Measurements from ENCODE around the gene ZNF674. TPM values are rescaled to one million over a fixed set of nuclear protein-coding genes. Genes with fewer than 3 reads are reported as not detected.
A peak's percentile ranks its signal among the peaks of the same experiment; 100 is the strongest.
"Not testable (repeated sequence)": the region's sequence is repeated elsewhere in the genome, so short reads cannot be mapped to it uniquely, and the experiment has no call there.

The ZNF674 gene
- polyA plus RNA-seq, 2 of the 4 experiments (the other 2 are of a cell fraction) = 2.6 to 6.3 TPM

GRCh38 chrX:46461660-46462191, 83.5 kb downstream of the ZNF674 start:
- Histone ChIP-seq H3K4me1 (no peaks in the 10 kb centered on the region), H3K9me3 (no peaks in the 10 kb centered on the region), H3K4me3 (no peak overlapping the region), H3K4me2 (no peak overlapping the region), H3K27ac (no peak overlapping the region)
- DNase-seq (ENCODE audit: low read depth in 1 of 2, low spot score in 1 of 2) = no peak
- POLR2A ChIA-PET = no interaction called here
- CTCF ChIA-PET = no interaction called here
- no peak for TF ChIP-seq ATOH8 (CRISPR knock-in tag; IDR thresholded peaks at IDR 0.05; ENCODE audit: low read depth)
- TF ChIP-seq POLR2AphosphoS2 (conservative IDR thresholded peaks at IDR 0.05; ENCODE audit: low read length) = no peak
- no peak for TF ChIP-seq SMC3 (IDR thresholded peaks at IDR 0.05)
- TF ChIP-seq PHF8 (IDR thresholded peaks at IDR 0.05; ENCODE audit: borderline replicate concordance, low read depth) = no peak
- no peak for TF ChIP-seq HOXB13 (CRISPR knock-in tag; IDR thresholded peaks at IDR 0.05; ENCODE audit: low read depth)
- WGBS (ENCODE audit: missing lambda C conversion rate) = 84% methylated on average over 2 of the region's 2 CpGs
- FAIRE-seq = no peak
- no peak for ATAC-seq

GRCh38 chrX:46460801-46461659, 84.2 kb downstream of the ZNF674 start:
- H3K4me3 ChIP-seq; CTCF ChIA-PET; H3K27ac ChIP-seq; DNase-seq (ENCODE audit: low read depth in 1 of 2, low spot score in 1 of 2); H3K4me2 ChIP-seq; H3K4me1 ChIP-seq; H3K9me3 ChIP-seq; ATAC-seq; POLR2A ChIA-PET: not testable (repeated sequence)
- peak; percentile 70 for FAIRE-seq
- 92% methylated on average over 6 of the region's 8 CpGs for WGBS (ENCODE audit: missing lambda C conversion rate)

- Histone ChIP-seq H3K9me3 (no peaks in the 10 kb centered on the region), H3K4me2 (no peak overlapping the region), H3K4me3 (no peak overlapping the region), H3K27ac (no peak overlapping the region), H3K4me1 (no peaks in the 10 kb centered on the region)
- WGBS (ENCODE audit: missing lambda C conversion rate) = 100% methylated on average over 3 of the region's 3 CpGs
- DNase-seq (ENCODE audit: low read depth in 1 of 2, low spot score in 1 of 2) = no peak
- POLR2A ChIA-PET = interaction anchor here (0.6 kb wide), 1 partner anchor 651 kb away, joined by 3 read pairs; no protein-coding TSS in a partner anchor
- ATAC-seq = no peak
- CTCF ChIA-PET = no interaction called here
- no peak for FAIRE-seq
- no peak for TF ChIP-seq POLR2A (IDR thresholded peaks at IDR 0.05; ENCODE audit: low read length)
- TF ChIP-seq HEYL (CRISPR knock-in tag; IDR thresholded peaks at IDR 0.05) = no peak
- TF ChIP-seq ZNF302 (CRISPR knock-in tag; IDR thresholded peaks at IDR 0.05) = no peak
- TF ChIP-seq ELK1 (IDR thresholded peaks at IDR 0.05; ENCODE audit: low read depth, low read length) = no peak
- TF ChIP-seq GATA3 (IDR thresholded peaks at IDR 0.05; ENCODE audit: borderline replicate concordance) = no peak
Measured at GRCh38 chrX:46459603-46460002, 85.6 kb downstream of the ZNF674 start.

GRCh38 chrX:46456125-46456922, 88.9 kb downstream of the ZNF674 start:
- FAIRE-seq = no peak

More at GRCh38 chrX:46456125-46456922, 88.9 kb downstream of the ZNF674 start:
- TF ChIP-seq KDM1A (IDR thresholded peaks at IDR 0.05; ENCODE audit: low read depth) (no peak), POLR2AphosphoS2 (conservative IDR thresholded peaks at IDR 0.05; ENCODE audit: low read length) (no peak), RARB (CRISPR knock-in tag; IDR thresholded peaks at IDR 0.05) (no peak)
- Histone ChIP-seq H3K4me1 (no peaks in the 10 kb centered on the region), H3K4me3 (no peak overlapping the region), H3K27ac (no peak overlapping the region), H3K9me3 (no peaks in the 10 kb centered on the region), H3K4me2 (no peak overlapping the region)
- DNase-seq (ENCODE audit: low read depth in 1 of 2, low spot score in 1 of 2) = no peak
- WGBS (ENCODE audit: missing lambda C conversion rate) = 93% methylated on average over 3 of the region's 3 CpGs
- POLR2A ChIA-PET = no interaction called here
- no peak for ATAC-seq
- CTCF ChIA-PET = no interaction called here

Small RNA genes lying within 50 kb of the gene (small RNA-seq; reads per million reads assigned to genes)
- 0 reads per million in 6 experiments for gene RF00017
- gene RNU6-50P = 0 reads per million in 6 experiments

Other genes starting within 250 kb of the ZNF674 start
- 6.3 and 6.5 TPM in 2 replicates for gene CHST7, start 28.3 kb upstream of the ZNF674 start, polyA plus RNA-seq (2011; rRNA removed)
- 15.3 to 20.8 TPM (median 18.8 TPM) in 3 replicates for gene CHST7, start 28.3 kb upstream of the ZNF674 start, polyA plus RNA-seq (2017; fragmentation: RNase III; extraction: RNeasy Plus Mini Kit Qiagen cat#74134 plus additional on column Dnase treatment)
- 21.1 and 22.3 TPM in 2 replicates for gene SLC9A7, start 213.7 kb upstream of the ZNF674 start, polyA plus RNA-seq (2011; rRNA removed)
- 9.8 to 11.4 TPM (median 11.2 TPM) in 3 replicates for gene SLC9A7, start 213.7 kb upstream of the ZNF674 start, polyA plus RNA-seq (2017; fragmentation: RNase III; extraction: RNeasy Plus Mini Kit Qiagen cat#74134 plus additional on column Dnase treatment)